Measurements from ENCODE around the gene CACNA2D1. TPM values are rescaled to one million over a fixed set of nuclear protein-coding genes. Genes with fewer than 3 reads are reported as not detected.

The CACNA2D1 gene
- polyA plus RNA-seq, 2 of the 4 experiments (the other 2 are of a cell fraction): 18.0 to 32.9 TPM

DNA sequence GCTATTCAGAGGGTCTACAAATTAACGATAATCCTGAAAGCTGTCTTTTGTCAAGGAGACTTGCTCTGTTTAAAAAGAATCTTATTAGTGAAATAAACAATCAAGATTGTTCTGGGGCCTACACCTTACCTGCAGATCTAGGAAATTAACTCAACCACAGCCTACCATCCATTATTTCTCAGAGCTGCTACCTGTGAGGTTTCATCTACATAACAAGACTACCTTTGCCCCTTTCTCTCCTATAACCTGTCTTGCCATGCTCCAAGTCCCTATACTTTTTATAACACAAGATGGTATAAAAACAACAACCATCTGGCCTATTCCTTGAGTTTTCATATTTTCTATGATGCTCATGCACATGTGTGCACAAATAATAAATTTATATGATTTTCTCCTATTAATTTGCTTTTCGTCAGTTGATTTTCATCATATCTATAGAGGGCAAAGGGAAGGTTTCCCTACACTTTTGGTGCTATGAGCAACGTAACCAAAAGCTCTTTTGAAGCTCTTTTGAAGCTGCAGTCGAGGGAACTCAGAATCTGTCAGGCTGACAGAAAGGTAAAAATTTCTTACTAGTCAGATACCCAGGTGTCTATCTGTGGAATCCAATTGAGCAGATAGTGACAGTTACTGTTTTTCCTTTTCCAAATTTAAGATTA is 138.1 kb downstream of the CACNA2D1 start:
- Histone ChIP-seq H3K4me1 (peaks cover under 1% of the 10 kb centered on the region; the same call in 1 of the 3 replicates), H3K9me3 (no peaks in the 10 kb centered on the region), H3K4me3 (no peak overlapping the region), H3K27ac (no peak overlapping the region), H3K4me2 (no peak overlapping the region)
- DNase-seq (ENCODE audit: low read depth in 1 of 2, low spot score in 1 of 2) (no peak), ATAC-seq (no peak), FAIRE-seq (no peak)
- ChIA-PET POLR2A (no interaction called here), CTCF (no interaction called here)
- no peak for TF ChIP-seq SREBF2 (IDR thresholded peaks at IDR 0.05)
- TF ChIP-seq MAZ (IDR thresholded peaks at IDR 0.05; ENCODE audit: borderline replicate concordance, low read depth, low read length): no peak
- no peak for TF ChIP-seq ZNF302 (CRISPR knock-in tag; IDR thresholded peaks at IDR 0.05)
- TF ChIP-seq, protein P1, sequence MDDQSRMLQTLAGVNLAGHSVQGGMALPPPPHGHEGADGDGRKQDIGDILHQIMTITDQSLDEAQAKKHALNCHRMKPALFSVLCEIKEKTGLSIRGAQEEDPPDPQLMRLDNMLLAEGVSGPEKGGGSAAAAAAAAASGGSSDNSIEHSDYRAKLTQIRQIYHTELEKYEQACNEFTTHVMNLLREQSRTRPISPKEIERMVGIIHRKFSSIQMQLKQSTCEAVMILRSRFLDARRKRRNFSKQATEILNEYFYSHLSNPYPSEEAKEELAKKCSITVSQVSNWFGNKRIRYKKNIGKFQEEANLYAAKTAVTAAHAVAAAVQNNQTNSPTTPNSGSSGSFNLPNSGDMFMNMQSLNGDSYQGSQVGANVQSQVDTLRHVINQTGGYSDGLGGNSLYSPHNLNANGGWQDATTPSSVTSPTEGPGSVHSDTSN (IDR thresholded peaks at IDR 0.05): no peak
- TF ChIP-seq JUN (IDR thresholded peaks at IDR 0.05): no peak
- no peak for TF ChIP-seq POLR2A (IDR thresholded peaks at IDR 0.05; ENCODE audit: low read length)
- no peak for TF ChIP-seq NR3C1 (IDR thresholded peaks at IDR 0.05)
- TF ChIP-seq MAFK (IDR thresholded peaks at IDR 0.05; ENCODE audit: partially characterized antibody): no peak
- no peak for TF ChIP-seq MYC (IDR thresholded peaks at IDR 0.05; ENCODE audit: borderline replicate concordance, low read length)
- no peak for TF ChIP-seq HOXA7 (CRISPR knock-in tag; IDR thresholded peaks at IDR 0.05)
- no peak for TF ChIP-seq RARB (CRISPR knock-in tag; IDR thresholded peaks at IDR 0.05)
- no peak for TF ChIP-seq KDM1A (IDR thresholded peaks at IDR 0.05; ENCODE audit: low read depth)
- TF ChIP-seq CHD4 (IDR thresholded peaks at IDR 0.05; ENCODE audit: borderline replicate concordance): no peak
- 94% methylated on average over 4 of the region's 4 CpGs for WGBS (ENCODE audit: missing lambda C conversion rate)

DNA sequence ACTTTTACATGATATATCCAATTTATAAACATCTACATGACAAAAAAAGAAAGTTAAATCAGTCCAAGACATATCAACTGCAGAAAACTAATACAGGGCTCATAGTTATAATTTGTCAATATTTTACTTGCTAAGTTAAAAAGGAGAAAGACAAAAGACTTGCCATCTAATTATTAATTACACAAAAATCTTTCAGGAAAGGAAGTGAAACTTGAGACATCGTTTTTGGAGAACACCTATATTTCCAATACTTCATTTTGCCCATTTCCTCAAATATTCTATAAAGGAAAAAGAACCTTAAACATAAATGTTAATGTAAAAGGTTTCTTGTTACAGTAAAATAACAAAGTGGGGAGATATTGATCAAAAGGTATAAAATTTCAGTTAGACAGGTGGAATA is 148.7 kb downstream of the CACNA2D1 start:
- H3K27ac ChIP-seq: no peak overlapping the region
- ChIA-PET POLR2A (no interaction called here), CTCF (no interaction called here)
- peaks cover 7% of the 10 kb centered on the region; the same call in 2 of the 3 replicates for H3K4me1 ChIP-seq
- WGBS (ENCODE audit: missing lambda C conversion rate): 91% methylated on average over 1 of the region's 1 CpG
- ATAC-seq (no peak), FAIRE-seq (no peak), DNase-seq (ENCODE audit: low read depth in 1 of 2, low spot score in 1 of 2) (no peak)
- TF ChIP-seq, protein P2, sequence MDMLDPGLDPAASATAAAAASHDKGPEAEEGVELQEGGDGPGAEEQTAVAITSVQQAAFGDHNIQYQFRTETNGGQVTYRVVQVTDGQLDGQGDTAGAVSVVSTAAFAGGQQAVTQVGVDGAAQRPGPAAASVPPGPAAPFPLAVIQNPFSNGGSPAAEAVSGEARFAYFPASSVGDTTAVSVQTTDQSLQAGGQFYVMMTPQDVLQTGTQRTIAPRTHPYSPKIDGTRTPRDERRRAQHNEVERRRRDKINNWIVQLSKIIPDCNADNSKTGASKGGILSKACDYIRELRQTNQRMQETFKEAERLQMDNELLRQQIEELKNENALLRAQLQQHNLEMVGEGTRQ (IDR thresholded peaks at IDR 0.05): no peak
- TF ChIP-seq CHD2 (IDR thresholded peaks at IDR 0.05; ENCODE audit: low read length, partially characterized antibody) (no peak), MYC (IDR thresholded peaks at IDR 0.05; ENCODE audit: borderline replicate concordance, low read length) (no peak), RARB (CRISPR knock-in tag; IDR thresholded peaks at IDR 0.05) (no peak), JUN (IDR thresholded peaks at IDR 0.05) (no peak), JUNB (IDR thresholded peaks at IDR 0.05) (no peak), HEYL (CRISPR knock-in tag; IDR thresholded peaks at IDR 0.05) (no peak), POLR2A (IDR thresholded peaks at IDR 0.05; ENCODE audit: low read length) (no peak), ZSCAN20 (CRISPR knock-in tag; IDR thresholded peaks at IDR 0.05) (no peak)
- TF ChIP-seq, protein P3, sequence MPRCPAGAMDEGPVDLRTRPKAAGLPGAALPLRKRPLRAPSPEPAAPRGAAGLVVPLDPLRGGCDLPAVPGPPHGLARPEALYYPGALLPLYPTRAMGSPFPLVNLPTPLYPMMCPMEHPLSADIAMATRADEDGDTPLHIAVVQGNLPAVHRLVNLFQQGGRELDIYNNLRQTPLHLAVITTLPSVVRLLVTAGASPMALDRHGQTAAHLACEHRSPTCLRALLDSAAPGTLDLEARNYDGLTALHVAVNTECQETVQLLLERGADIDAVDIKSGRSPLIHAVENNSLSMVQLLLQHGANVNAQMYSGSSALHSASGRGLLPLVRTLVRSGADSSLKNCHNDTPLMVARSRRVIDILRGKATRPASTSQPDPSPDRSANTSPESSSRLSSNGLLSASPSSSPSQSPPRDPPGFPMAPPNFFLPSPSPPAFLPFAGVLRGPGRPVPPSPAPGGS (IDR thresholded peaks at IDR 0.05): no peak
- TF ChIP-seq, protein P4, sequence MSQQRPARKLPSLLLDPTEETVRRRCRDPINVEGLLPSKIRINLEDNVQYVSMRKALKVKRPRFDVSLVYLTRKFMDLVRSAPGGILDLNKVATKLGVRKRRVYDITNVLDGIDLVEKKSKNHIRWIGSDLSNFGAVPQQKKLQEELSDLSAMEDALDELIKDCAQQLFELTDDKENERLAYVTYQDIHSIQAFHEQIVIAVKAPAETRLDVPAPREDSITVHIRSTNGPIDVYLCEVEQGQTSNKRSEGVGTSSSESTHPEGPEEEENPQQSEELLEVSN (IDR thresholded peaks at IDR 0.05; ENCODE audit: borderline replicate concordance, low read depth): no peak
- TF ChIP-seq, protein P5, sequence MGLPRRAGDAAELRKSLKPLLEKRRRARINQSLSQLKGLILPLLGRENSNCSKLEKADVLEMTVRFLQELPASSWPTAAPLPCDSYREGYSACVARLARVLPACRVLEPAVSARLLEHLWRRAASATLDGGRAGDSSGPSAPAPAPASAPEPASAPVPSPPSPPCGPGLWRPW (IDR thresholded peaks at IDR 0.05): no peak
- 0 out of 3 replicates have a peak, but pooled peaks cover 4% of the 10 kb centered on the region for H3K9me3 ChIP-seq
- no peak overlapping the region for H3K4me2 ChIP-seq
- H3K4me3 ChIP-seq: no peak overlapping the region
